ENCODE measurements around the gene SPINK14.

The SPINK14 gene

GRCh38 chr5:148145916-148146315 lies 22.4 kb upstream of the SPINK14 start:
- no peak for TF ChIP-seq CTCF (IDR thresholded peaks at IDR 0.05; ENCODE audit: insufficient read depth, low read length, missing control alignments)
- ChIA-PET CTCF (interaction anchor here (1.1 kb wide), 1 partner anchor 228 kb away, joined by 4 read pairs; no protein-coding TSS in a partner anchor), POLR2A (no interaction called here)
- DNase-seq (ENCODE audit: low read depth, low spot score): no peak
- H3K4me3 ChIP-seq (ENCODE audit: low read depth, low read length): no peak overlapping the region

GRCh38 chr5:148146487-148146886 lies 21.9 kb upstream of the SPINK14 start:
- ChIA-PET POLR2A (no interaction called here), CTCF (no interaction called here)
- H3K4me3 ChIP-seq (ENCODE audit: low read depth, low read length): no peak overlapping the region
- no peak for TF ChIP-seq CTCF (IDR thresholded peaks at IDR 0.05; ENCODE audit: insufficient read depth, low read length, missing control alignments)
- DNase-seq (ENCODE audit: low read depth, low spot score): no peak

- ChIA-PET POLR2A (no interaction called here), CTCF (interaction anchor here (0.8 kb wide), 1 partner anchor 18 kb away, joined by 3 read pairs; no protein-coding TSS in a partner anchor)
- no peak for TF ChIP-seq CTCF (IDR thresholded peaks at IDR 0.05; ENCODE audit: insufficient read depth, low read length, missing control alignments)
- no peak for DNase-seq (ENCODE audit: low read depth, low spot score)
- H3K4me3 ChIP-seq (ENCODE audit: low read depth, low read length): no peak overlapping the region
These were observed 20.9 kb upstream of the SPINK14 start for GRCh38 chr5:148147415-148147814.

- no peak for DNase-seq (ENCODE audit: low read depth, low spot score)
- CTCF ChIA-PET: no interaction called here
- POLR2A ChIA-PET: no interaction called here
- TF ChIP-seq CTCF (IDR thresholded peaks at IDR 0.05; ENCODE audit: insufficient read depth, low read length, missing control alignments): no peak
- H3K4me3 ChIP-seq (ENCODE audit: low read depth, low read length): no peak overlapping the region
These were observed 16.5 kb upstream of the SPINK14 start for GRCh38 chr5:148151872-148152271.

GRCh38 chr5:148152781-148153180 lies 15.6 kb upstream of the SPINK14 start:
- no peak for TF ChIP-seq CTCF (IDR thresholded peaks at IDR 0.05; ENCODE audit: insufficient read depth, low read length, missing control alignments)
- DNase-seq (ENCODE audit: low read depth, low spot score): no peak
- ChIA-PET CTCF (interaction anchor here (0.7 kb wide), 1 partner anchor 152 kb away, joined by 3 read pairs; no protein-coding TSS in a partner anchor), POLR2A (no interaction called here)
- no peak overlapping the region for H3K4me3 ChIP-seq (ENCODE audit: low read depth, low read length)

- TF ChIP-seq CTCF (IDR thresholded peaks at IDR 0.05; ENCODE audit: insufficient read depth, low read length, missing control alignments): no peak
- no peak overlapping the region for H3K4me3 ChIP-seq (ENCODE audit: low read depth, low read length)
- ChIA-PET POLR2A (no interaction called here), CTCF (no interaction called here)
- DNase-seq (ENCODE audit: low read depth, low spot score): no peak
These were observed 11.7 kb upstream of the SPINK14 start for GRCh38 chr5:148156609-148157008.

Measured in AG04449 (cell line).